Thyroid gland (tissue), 4 donors: ENCODE measurements around the gene TMPRSS6. TPM values are rescaled to one million over a fixed set of nuclear protein-coding genes. Genes with fewer than 3 reads are reported as not detected.

ENCODE experiments used
- DNase-seq, 2 donors: peaks; one replicate each; pipeline ENCODE4 v3.0.0-alpha.2; 2019
- H3K27ac ChIP-seq, 3 donors: fragments of 200-600 bp; sonication (generic); 1 replicate in 2 of 3; 2 replicates in 1 of 3; pipeline ENCODE4 v1.5.1; 2016 to 2019; ENCODE audit warnings: mild to moderate bottlenecking in 1 of 3, moderate library complexity in 1 of 3
- H3K27me3 ChIP-seq: fragments of 200-600 bp; sonication (generic); one replicate; pipeline ENCODE4 v1.5.1; 2019
- H3K36me3 ChIP-seq, 2 donors: fragments of 200-600 bp; sonication (generic); one replicate each; pipeline ENCODE4 v1.5.1; 2016 to 2019
- H3K4me1 ChIP-seq, 2 donors: fragments of 200-600 bp; sonication (generic); one replicate each; pipeline ENCODE4 v1.5.1; 2017 to 2019
- H3K4me3 ChIP-seq, 3 donors: fragments of 200-600 bp; sonication (generic); replicated peaks in 1 of 3; 1 replicate in 2 of 3; 2 replicates in 1 of 3; pipeline ENCODE4 v1.5.1; 2016; ENCODE audit warnings: mild to moderate bottlenecking in 1 of 3
- H3K9me3 ChIP-seq: fragments of 200-600 bp; sonication (generic); one replicate; pipeline ENCODE4 v1.5.1; 2017
- CTCF ChIP-seq, 6 experiments: fragments of 200-600 bp in 3 of 6; fragments of 450-650 bp in 3 of 6; sonication (generic) in 3 of 6; IDR thresholded peaks; one replicate each; pipeline ENCODE4 v1.5.1; 2016 to 2019; ENCODE audit warnings: antibody characterized with exemption in 6 of 6, mild to moderate bottlenecking in 2 of 6, inconsistent platforms in 1 of 6, moderate library complexity in 1 of 6
- POLR2A ChIP-seq, 2 donors: fragments of 450-650 bp; IDR thresholded peaks; one replicate each; pipeline ENCODE4 v1.6.1; 2017; ENCODE audit warnings: antibody characterized with exemption in 2 of 2, mild to moderate bottlenecking in 2 of 2, moderate library complexity in 1 of 2
- WGBS, 2 donors: methylation state at CpG; one replicate each; pipeline ENCODE4 v1.1.5; 2017; 5-methylcytosine and 5-hydroxymethylcytosine counted together
- intact Hi-C: fragments of 100-400 bp; cut with DNase I; formaldehyde crosslinking; loops from one replicate; pipeline ENCODE4 v1.15.1; 2023
- total RNA-seq, 4 donors: library from RNA; depleted of rRNA; stranded (reverse); fragments of >200 nt; gene quantifications; one replicate each; pipeline ENCODE4 v1.2.3, GENCODE V29; 2016

TMPRSS6 gene
- total RNA-seq, 4 donors from 2014 or later: 0.50 TPM; not detected in 3

- no peaks in the 10 kb centered on the region for H3K9me3 ChIP-seq
- H3K36me3 ChIP-seq: no peaks in the 10 kb centered on the region
- intact Hi-C loops: no loop called here
- no peaks in the 10 kb centered on the region for H3K27me3 ChIP-seq
- H3K27ac ChIP-seq: no peak overlapping the region
- no peak overlapping the region for H3K4me3 ChIP-seq
- 92 to 96% methylated on average over 8 of the region's 8 CpGs for WGBS, 2 donors
- DNase-seq: no peak
- TF ChIP-seq CTCF (IDR thresholded peaks at IDR 0.05): no peak
- TF ChIP-seq POLR2A (IDR thresholded peaks at IDR 0.05): no peak
- no peaks in the 10 kb centered on the region for H3K4me1 ChIP-seq
These were observed 46.5 kb upstream of the TMPRSS6 start for GRCh38 chr22:37155971-37156370.

- no peak for DNase-seq
- WGBS, 2 donors: 81 to 82% methylated on average over 6 to 7 of the region's 7 CpGs
- H3K27me3 ChIP-seq: no peaks in the 10 kb centered on the region
- H3K27ac ChIP-seq: no peak overlapping the region
- TF ChIP-seq CTCF (IDR thresholded peaks at IDR 0.05): no peak
- no peaks in the 10 kb centered on the region for H3K4me1 ChIP-seq
- no peaks in the 10 kb centered on the region for H3K9me3 ChIP-seq
- intact Hi-C loops: no loop called here
- H3K4me3 ChIP-seq: no peak overlapping the region
- H3K36me3 ChIP-seq: no peaks in the 10 kb centered on the region
These were observed 45.6 kb upstream of the TMPRSS6 start for GRCh38 chr22:37154925-37155712.

GRCh38 chr22:37153901-37154300 is 44.4 kb upstream of the TMPRSS6 start:
- Histone ChIP-seq H3K36me3 (no peaks in the 10 kb centered on the region), H3K27ac (no peak overlapping the region), H3K4me1 (no peaks in the 10 kb centered on the region), H3K4me3 (no peak overlapping the region), H3K27me3 (no peaks in the 10 kb centered on the region), H3K9me3 (no peaks in the 10 kb centered on the region)
- 92 to 100% methylated on average over 6 of the region's 6 CpGs for WGBS, 2 donors
- intact Hi-C loops: no loop called here
- no peak for TF ChIP-seq CTCF (IDR thresholded peaks at IDR 0.05)
- no peak for TF ChIP-seq POLR2A (IDR thresholded peaks at IDR 0.05)
- DNase-seq: no peak

GRCh38 chr22:37151401-37151800 is 41.9 kb upstream of the TMPRSS6 start:
- intact Hi-C loops: no loop called here
- Histone ChIP-seq H3K4me1 (no peaks in the 10 kb centered on the region), H3K9me3 (no peaks in the 10 kb centered on the region), H3K27ac (no peak overlapping the region), H3K4me3 (no peak overlapping the region), H3K27me3 (no peaks in the 10 kb centered on the region), H3K36me3 (no peaks in the 10 kb centered on the region)
- DNase-seq: no peak
- TF ChIP-seq CTCF (IDR thresholded peaks at IDR 0.05): no peak
- no peak for TF ChIP-seq POLR2A (IDR thresholded peaks at IDR 0.05)

- intact Hi-C loops: no loop called here
- Histone ChIP-seq H3K27me3 (no peaks in the 10 kb centered on the region), H3K4me1 (no peaks in the 10 kb centered on the region), H3K9me3 (no peaks in the 10 kb centered on the region), H3K27ac (no peak overlapping the region), H3K36me3 (no peaks in the 10 kb centered on the region), H3K4me3 (no peak overlapping the region)
- TF ChIP-seq POLR2A (IDR thresholded peaks at IDR 0.05): no peak
- DNase-seq: no peak
These were observed 41.2 kb upstream of the TMPRSS6 start for GRCh38 chr22:37150701-37151100.
